Immature natural killer cell (primary cell): ENCODE results near the gene SPTY2D1. TPM values are rescaled to one million over a fixed set of nuclear protein-coding genes. Genes with fewer than 3 reads are reported as not detected.
A peak's percentile ranks its signal among the peaks of the same experiment; 100 is the strongest.
"Not testable (repeated sequence)": the region's sequence is repeated elsewhere in the genome, so short reads cannot be mapped to it uniquely, and the experiment has no call there.

Source experiments
- DNase-seq, 3 donors: peaks; one replicate each; pipeline ENCODE4 v3.0.0; 2022; ENCODE audit warnings: mixed read lengths in 1 of 3
- H3K27ac Mint-ChIP-seq, 6 donors: one replicate each; pipeline ENCODE4 v1.8.0; 2020; ENCODE audit warnings: mixed read lengths in 6 of 6, mild to moderate bottlenecking in 5 of 6, inconsistent platforms in 4 of 6, moderate library complexity in 3 of 6
- H3K27me3 Mint-ChIP-seq, 3 donors: one replicate each; pipeline ENCODE4 v1.8.0; 2020 to 2021; ENCODE audit warnings: low read depth in 3 of 3, mild to moderate bottlenecking in 3 of 3, mixed read lengths in 3 of 3, moderate library complexity in 3 of 3, inconsistent platforms in 1 of 3
- H3K36me3 Mint-ChIP-seq, 3 donors: one replicate each; pipeline ENCODE4 v1.8.0; 2020; ENCODE audit warnings: mixed read lengths in 3 of 3, inconsistent platforms in 2 of 3, mild to moderate bottlenecking in 2 of 3
- H3K4me1 Mint-ChIP-seq, 2 donors: one replicate each; pipeline ENCODE4 v1.8.0; 2020; ENCODE audit warnings: inconsistent platforms in 2 of 2, mild to moderate bottlenecking in 2 of 2, mixed read lengths in 2 of 2, moderate library complexity in 1 of 2
- H3K4me3 Mint-ChIP-seq, 5 donors: one replicate each; pipeline ENCODE4 v1.8.0; 2020; ENCODE audit warnings: mild to moderate bottlenecking in 5 of 5, mixed read lengths in 5 of 5, inconsistent platforms in 3 of 5, moderate library complexity in 3 of 5
- H3K9me3 Mint-ChIP-seq, 6 donors: one replicate each; pipeline ENCODE4 v1.8.0; 2020; ENCODE audit warnings: mild to moderate bottlenecking in 6 of 6, mixed read lengths in 6 of 6, inconsistent platforms in 4 of 6, moderate library complexity in 3 of 6
- polyA plus RNA-seq, 3 donors: library from polyadenylated mRNA; unstranded; fragments of 300-500 nt; fragmentation: Illumina TruSeq; gene quantifications; one replicate each; pipeline ENCODE4 v1.2.3, GENCODE V29; 2021

The SPTY2D1 gene
- polyA plus RNA-seq, 3 donors from 2014 or later: 7.8 to 20.7 (median 15.3) TPM

DNA sequence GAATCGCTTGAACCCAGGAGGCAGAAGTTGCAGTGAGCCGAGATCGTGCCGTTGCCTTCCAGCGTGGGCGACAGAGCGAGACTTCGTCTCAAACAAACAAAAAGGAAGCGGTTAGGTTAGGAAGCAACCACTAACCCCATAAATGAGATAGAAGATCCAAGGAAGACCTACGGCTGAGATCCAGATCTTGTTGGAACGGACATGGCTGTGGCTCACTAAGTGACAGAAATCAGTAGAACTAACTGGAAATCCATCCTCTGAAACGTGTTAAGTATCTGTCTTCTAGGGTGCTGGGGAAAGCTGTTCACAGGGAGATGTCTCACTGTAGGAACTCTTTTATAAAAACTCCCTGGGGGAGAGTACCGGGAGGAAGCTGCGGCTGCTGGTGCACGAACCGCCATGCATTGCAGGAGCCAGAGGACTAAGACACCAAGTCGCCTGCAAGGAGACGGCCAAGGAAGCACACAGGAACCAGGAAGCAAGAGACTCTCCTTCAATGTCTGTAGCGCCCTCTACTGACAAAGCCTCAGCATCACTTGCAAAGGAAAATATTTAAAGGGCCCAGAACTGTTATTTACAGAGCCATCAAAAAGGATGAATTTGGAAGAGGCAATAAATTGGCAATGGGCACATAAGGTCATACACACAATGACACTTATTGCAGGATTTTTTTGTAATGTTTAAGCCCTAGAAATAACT, 16.9 kb upstream of the SPTY2D1 start:
- Mint-ChIP-seq H3K4me1 (no peaks in the 10 kb centered on the region), H3K4me3 (no peak overlapping the region), H3K27ac (peak overlapping the region in 4 of 6 donors; percentile 18 to 46 (median 36)), H3K36me3 (no peaks in the 10 kb centered on the region), H3K27me3 (no peaks in the 10 kb centered on the region), H3K9me3 (no peaks in the 10 kb centered on the region)
- peak; percentile 43 to 62 (median 48) for DNase-seq

DNA sequence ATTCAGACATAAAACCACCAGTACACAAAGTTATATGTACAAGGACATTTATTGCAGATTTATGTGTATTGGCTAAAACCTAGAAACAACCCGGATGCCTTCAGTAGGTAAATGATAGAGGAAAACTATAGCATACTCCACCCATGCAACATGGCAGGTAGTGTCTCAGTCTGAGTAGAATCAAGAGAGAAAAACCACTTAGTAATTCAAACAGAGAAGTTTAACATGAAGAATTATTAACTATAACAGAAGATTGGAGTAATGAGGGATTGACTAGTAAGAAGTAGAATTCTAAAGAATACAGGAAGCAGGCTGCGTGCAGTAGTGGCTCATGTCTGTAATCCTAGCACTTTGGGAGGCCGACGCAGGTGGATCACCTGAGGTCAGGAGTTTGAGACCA, 16.2 kb upstream of the SPTY2D1 start:
- Mint-ChIP-seq H3K4me1 (no peaks in the 10 kb centered on the region), H3K27ac (peak overlapping the region in 1 of 6 donors; percentile 11)

DNA sequence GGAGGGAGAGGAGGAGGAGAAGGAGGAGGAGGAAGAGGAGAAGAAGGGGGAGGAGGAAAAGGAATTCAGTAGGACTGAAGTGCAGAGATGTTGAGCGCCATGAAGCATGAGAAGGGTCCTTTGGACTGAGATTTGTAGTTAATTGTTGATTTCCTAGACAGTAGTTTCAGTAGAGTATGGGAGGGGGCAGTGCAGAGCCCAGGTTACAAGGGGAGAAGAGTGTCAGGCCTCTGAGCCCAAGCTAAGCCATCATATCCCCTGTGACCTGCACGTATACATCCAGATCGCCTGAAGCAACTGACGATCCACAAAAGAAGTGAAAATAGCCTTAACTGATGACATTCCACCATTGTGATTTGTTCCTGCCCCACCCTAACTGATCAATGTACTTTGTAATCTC, 8.9 kb upstream of the SPTY2D1 start:
- not testable (repeated sequence) for H3K4me3 Mint-ChIP-seq, DNase-seq, H3K9me3 Mint-ChIP-seq, H3K36me3 Mint-ChIP-seq, H3K4me1 Mint-ChIP-seq
- H3K27ac Mint-ChIP-seq: peak overlapping the region in 2 of 6 donors; percentile 2 to 18
- peaks cover 2 to 14% (median 6%) of the 10 kb centered on the region in 3 donors for H3K27me3 Mint-ChIP-seq

More for the DNA sequence above, 16.2 kb upstream of the SPTY2D1 start:
- Mint-ChIP-seq H3K9me3 (no peaks in the 10 kb centered on the region), H3K4me3 (no peak overlapping the region), H3K36me3 (no peaks in the 10 kb centered on the region), H3K27me3 (no peaks in the 10 kb centered on the region)
- no peak for DNase-seq

DNA sequence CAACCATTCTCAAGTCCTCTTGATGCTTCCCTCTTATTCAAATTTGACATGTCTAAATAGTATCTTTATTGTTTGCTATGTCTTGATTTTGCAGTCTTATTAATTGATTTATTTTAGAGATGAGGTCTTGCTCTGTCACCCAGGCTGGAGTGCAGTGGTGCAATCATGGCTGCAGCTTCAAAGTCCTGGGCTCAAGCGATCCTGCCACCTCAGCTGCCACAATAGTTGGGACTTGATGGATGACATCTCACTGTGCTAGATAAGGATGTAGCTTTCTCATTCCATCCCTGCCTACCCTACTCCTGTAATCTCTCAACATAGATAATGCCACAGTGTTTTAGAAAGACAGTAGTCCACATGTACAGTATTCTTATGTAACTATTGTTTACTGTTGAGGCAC, 7.5 kb upstream of the SPTY2D1 start:
- H3K27me3 Mint-ChIP-seq: peaks cover 2 to 14% (median 6%) of the 10 kb centered on the region in 3 donors
- no peaks in the 10 kb centered on the region for H3K36me3 Mint-ChIP-seq
- H3K4me3 Mint-ChIP-seq: no peak overlapping the region
- no peak overlapping the region for H3K27ac Mint-ChIP-seq
- no peak for DNase-seq
- H3K4me1 Mint-ChIP-seq: no peaks in the 10 kb centered on the region
- no peaks in the 10 kb centered on the region for H3K9me3 Mint-ChIP-seq

DNA sequence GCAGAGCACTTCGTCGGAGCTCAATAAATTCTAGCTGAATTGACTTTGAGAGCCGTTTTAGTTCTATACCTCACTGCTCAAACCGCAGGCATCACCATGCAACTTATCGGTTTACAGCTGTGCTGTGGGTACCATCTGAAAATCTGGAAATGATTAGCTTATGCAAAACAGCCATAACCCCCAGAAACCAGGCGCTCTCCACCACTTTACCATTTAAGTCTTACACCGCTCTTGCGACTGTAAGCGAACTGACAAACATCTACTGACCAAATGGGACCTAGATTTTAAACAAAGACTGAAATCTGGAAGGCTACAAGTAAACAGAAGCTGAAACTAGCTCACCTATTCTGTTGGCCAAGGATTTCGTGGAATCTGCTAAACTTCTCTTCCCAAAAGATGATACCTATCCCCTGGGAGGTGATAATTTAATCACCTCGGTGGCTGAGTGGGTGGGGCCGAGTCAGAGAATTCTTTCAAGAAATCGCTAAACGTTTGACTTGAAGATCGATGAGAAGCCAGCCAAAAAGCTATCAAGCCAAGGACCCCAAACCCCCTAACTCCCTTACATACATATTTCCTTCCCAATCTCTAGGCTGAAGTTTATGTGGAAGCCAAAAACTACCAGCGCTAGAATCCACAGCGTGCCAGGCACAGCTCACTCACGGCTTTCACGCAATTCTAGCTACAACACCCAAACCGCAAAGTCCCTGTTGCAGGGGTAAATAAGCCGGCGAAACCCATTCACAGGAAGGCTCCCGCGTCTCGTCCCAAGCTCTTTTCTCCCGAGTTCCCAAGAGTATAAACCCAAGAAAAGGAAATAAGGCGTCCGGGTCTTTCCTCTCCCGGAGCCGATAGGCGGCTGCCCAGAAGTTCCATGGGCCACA, 644 bp downstream of the SPTY2D1 start:
- peak overlapping the region; percentile 94 to 97 (median 96) for H3K4me3 Mint-ChIP-seq
- H3K36me3 Mint-ChIP-seq: no peaks in the 10 kb centered on the region
- H3K27ac Mint-ChIP-seq: peak overlapping the region; percentile 97 to 100 (median 99)
- peaks cover 5 to 15% (median 14%) of the 10 kb centered on the region in 3 donors for H3K27me3 Mint-ChIP-seq
- H3K9me3 Mint-ChIP-seq: no peaks in the 10 kb centered on the region
- peaks cover 34 to 53% of the 10 kb centered on the region in 2 donors for H3K4me1 Mint-ChIP-seq
- DNase-seq: peak in 2 of 3 donors; percentile 9 to 30

DNA sequence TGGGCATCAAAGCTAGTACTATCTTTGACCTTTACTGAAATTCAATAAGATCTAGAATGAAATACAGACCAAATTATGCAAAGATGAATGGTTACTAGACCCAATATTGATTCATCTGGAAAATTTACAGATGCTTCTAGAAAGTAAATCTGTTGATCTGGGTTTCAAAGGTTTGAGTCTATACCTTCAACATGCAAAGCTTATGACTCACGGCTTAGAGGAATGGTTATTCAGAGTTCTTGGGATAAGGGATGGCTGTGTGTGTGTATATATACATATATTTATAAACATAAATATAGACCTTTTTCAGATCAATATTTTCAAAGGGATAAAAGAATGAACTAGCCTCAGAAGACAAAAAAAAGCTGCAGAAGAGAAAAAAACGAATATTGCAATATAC, 1.3 kb downstream of the SPTY2D1 start:
- peak overlapping the region; percentile 94 to 97 (median 96) for H3K4me3 Mint-ChIP-seq
- H3K27ac Mint-ChIP-seq: peak overlapping the region in 5 of 6 donors; percentile 97 to 100 (median 99)
- H3K9me3 Mint-ChIP-seq: no peaks in the 10 kb centered on the region
- H3K4me1 Mint-ChIP-seq: peaks cover 38 to 59% of the 10 kb centered on the region in 2 donors
- peaks cover 5 to 16% (median 15%) of the 10 kb centered on the region in 3 donors for H3K27me3 Mint-ChIP-seq
- DNase-seq: no peak
- no peaks in the 10 kb centered on the region for H3K36me3 Mint-ChIP-seq

DNA sequence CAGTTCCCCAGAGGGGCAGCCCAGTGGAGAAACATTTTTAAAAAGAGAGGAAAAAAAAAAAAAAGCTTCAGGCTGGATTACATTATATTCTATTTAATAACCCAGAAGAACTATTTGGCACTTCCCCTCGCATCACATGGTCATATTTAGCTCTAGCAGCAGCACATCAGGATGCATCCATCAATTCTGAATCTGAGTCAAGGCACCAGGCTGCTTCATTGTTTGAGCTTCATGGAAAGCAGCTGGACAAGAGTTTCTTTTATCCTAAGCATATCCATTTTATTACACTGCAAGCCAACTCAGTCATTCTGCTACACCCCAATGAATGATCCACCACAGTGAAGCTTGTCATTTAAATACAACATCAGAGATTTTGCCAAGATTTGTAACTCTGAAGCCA, 10.0 kb downstream of the SPTY2D1 start:
- DNase-seq: no peak
- peaks cover 40 to 81% of the 10 kb centered on the region in 2 donors for H3K4me1 Mint-ChIP-seq
- H3K4me3 Mint-ChIP-seq: no peak overlapping the region
- H3K27ac Mint-ChIP-seq: peak overlapping the region in 1 of 6 donors; percentile 6
- H3K36me3 Mint-ChIP-seq: peaks cover 0 to 3% (median 0%) of the 10 kb centered on the region in 3 donors
- H3K9me3 Mint-ChIP-seq: no peaks in the 10 kb centered on the region
- peaks cover 0 to 3% (median 3%) of the 10 kb centered on the region in 3 donors for H3K27me3 Mint-ChIP-seq

DNA sequence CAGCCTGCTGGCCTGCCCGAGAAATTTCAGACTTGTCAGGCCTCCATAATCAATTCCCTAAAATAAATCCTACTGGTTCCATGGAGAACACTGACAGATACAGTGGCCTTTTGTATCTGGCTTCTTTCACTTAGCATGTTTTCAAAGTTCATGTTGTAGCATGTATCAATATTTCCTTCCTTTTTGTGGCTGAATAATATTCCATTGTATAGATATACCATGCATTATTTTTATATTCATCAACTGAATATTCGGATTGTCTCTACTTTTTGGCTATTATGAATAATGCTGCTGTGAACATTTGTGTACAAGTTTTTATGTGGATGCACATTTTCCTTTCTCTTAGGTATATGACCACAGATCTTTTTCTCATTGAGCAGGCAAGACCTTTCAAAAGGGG, 10.4 kb downstream of the SPTY2D1 start:
- H3K9me3 Mint-ChIP-seq: no peaks in the 10 kb centered on the region
- H3K4me1 Mint-ChIP-seq: peaks cover 41 to 82% of the 10 kb centered on the region in 2 donors
- H3K36me3 Mint-ChIP-seq: peaks cover 0 to 3% (median 0%) of the 10 kb centered on the region in 3 donors
- no peak for DNase-seq
- peaks cover 0 to 7% (median 3%) of the 10 kb centered on the region in 3 donors for H3K27me3 Mint-ChIP-seq
- H3K27ac Mint-ChIP-seq: peak overlapping the region in 1 of 6 donors; percentile 35
- no peak overlapping the region for H3K4me3 Mint-ChIP-seq

DNA sequence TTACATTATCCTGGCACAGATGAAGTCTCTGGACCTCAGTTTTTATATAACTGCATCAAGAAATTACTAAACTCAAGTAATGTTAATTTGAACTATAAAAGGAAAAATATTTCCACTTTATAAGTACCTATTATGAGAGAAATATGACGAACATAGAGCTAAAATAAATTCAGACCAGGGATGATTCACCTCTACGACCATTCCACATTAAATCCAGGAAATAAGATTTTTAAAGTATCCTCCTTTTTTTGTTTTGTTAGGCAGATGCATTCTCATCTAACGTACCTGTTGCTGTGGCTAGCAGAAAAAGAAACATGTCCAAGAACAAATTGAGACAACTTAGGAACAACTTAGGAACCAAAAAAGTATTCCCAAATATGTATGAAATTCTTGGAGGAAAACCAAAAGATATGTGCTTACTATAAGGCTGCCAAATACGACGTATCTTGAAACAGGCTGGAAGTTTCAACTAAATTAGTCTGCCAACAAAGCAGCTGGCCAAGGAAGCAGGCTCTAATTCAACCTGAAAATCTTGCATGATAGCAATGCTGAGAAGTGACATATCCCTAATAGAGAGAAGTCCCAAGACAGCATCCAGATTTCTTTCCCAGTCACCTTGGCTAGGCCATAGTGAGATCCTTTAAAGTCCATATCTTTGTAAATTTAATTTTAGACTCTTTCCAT, 15.7 kb downstream of the SPTY2D1 start:
- Mint-ChIP-seq H3K36me3 (peaks cover 10 to 20% (median 14%) of the 10 kb centered on the region in 3 donors), H3K4me3 (peak overlapping the region; percentile 77 to 89 (median 84)), H3K9me3 (no peaks in the 10 kb centered on the region), H3K27me3 (peaks cover 0 to 9% (median 6%) of the 10 kb centered on the region in 3 donors), H3K27ac (peak overlapping the region; percentile 68 to 96 (median 90)), H3K4me1 (peaks cover 48 to 80% of the 10 kb centered on the region in 2 donors)
- no peak for DNase-seq

DNA sequence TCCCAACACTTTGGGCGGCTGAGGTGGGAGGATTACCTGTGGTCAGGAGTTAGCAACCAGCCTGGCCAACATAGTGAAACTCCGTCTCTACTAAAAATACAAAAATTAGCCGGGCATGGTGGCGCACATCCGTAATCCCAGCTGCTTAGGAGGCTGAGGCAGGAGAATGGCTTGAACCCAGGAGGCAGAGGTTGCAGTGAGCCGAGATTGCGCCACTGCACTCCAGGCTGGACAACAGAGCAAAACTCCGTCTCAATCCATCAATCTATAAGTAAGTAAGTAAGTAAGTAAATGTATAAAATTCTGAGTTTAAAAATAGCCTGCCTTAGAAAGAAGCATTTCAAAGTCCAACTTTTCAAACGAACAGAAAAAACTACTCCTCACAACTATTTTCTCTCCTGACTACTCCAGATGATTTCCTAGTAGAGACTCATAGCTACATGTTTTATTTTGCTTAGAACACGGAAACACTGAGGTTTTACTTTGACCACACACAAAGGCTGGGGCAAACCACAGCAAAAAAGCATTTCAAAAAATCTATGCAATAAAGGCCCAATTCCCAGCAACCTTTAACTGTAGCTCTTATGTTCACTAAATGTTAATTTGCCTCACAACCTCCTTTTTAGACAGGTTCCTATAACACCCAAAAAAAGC, 16.3 kb downstream of the SPTY2D1 start:
- Mint-ChIP-seq H3K4me3 (peak overlapping the region; percentile 77 to 89 (median 84)), H3K36me3 (peaks cover 14 to 25% (median 16%) of the 10 kb centered on the region in 3 donors), H3K27me3 (peaks cover 0 to 9% (median 6%) of the 10 kb centered on the region in 3 donors), H3K4me1 (peaks cover 50 to 79% of the 10 kb centered on the region in 2 donors), H3K27ac (peak overlapping the region; percentile 68 to 96 (median 90)), H3K9me3 (no peaks in the 10 kb centered on the region)
- DNase-seq: peak; percentile 47 to 58 (median 53)

DNA sequence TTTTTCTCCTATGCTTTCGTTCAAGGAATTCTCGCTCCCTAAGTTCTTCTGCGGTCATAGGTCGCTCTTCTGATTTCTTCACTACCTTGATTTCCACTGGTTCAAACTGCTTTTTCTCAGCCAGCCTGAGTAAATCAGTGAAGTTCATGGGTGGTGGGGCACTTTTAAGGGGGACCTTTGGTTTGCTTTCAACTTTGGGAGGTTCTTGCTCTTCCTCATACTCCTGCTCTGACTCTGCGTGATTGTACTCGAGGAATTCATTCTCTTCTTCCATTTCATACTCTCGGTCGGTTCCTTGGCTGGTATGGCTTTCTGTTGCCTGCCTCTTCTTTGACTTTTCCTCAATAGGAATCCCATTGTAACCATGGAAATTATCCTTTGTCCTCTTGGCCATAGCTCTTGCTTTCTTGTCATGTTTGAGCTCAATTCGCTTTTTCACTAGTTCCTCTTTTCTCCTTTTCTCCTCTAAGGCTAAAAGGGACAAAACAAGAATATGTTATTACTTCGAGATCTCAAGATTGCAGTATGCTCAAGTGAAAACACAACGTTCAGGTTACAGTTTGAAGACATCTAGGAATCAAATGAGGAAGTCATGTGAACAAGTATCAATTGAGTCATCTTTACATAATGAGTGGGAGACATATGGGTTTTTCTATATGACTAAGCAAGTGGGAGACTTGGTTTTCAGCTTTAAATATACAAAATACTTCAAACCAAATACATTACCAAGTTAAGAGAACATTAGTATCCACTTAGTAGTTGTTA, 18.3 kb downstream of the SPTY2D1 start:
- H3K27me3 Mint-ChIP-seq: peaks cover 0 to 8% (median 7%) of the 10 kb centered on the region in 3 donors
- H3K9me3 Mint-ChIP-seq: no peaks in the 10 kb centered on the region
- peak overlapping the region in 3 of 6 donors; percentile 3 to 89 (median 80) for H3K27ac Mint-ChIP-seq
- peaks cover 39 to 60% of the 10 kb centered on the region in 2 donors for H3K4me1 Mint-ChIP-seq
- H3K4me3 Mint-ChIP-seq: peak overlapping the region in 1 of 5 donors; percentile 9
- H3K36me3 Mint-ChIP-seq: peaks cover 14 to 32% (median 19%) of the 10 kb centered on the region in 3 donors
- DNase-seq: no peak

DNA sequence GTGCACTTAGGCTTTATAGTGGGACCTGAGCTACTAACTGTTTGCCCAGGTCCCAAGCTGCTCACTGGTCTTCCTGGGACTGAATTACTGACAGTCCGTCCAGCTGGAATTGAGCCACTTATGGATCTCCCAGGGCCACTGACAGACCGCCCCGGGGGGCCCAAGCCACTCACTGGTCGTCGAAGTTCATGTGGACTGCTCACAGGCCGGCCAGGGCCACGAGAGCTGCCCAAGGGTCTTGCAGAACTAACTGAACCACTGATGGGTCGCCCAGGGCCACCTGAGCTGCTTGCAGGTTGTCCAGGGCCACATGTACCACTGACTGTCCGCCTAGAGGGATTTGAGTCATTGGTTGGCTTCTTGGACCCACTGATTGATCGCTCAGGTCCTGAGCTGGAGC, 19.5 kb downstream of the SPTY2D1 start:
- no peak for DNase-seq
- no peaks in the 10 kb centered on the region for H3K9me3 Mint-ChIP-seq
- peaks cover 18 to 42% (median 22%) of the 10 kb centered on the region in 3 donors for H3K36me3 Mint-ChIP-seq
- no peak overlapping the region for H3K27ac Mint-ChIP-seq
- no peak overlapping the region for H3K4me3 Mint-ChIP-seq
- H3K4me1 Mint-ChIP-seq: peaks cover 39 to 55% of the 10 kb centered on the region in 2 donors
- H3K27me3 Mint-ChIP-seq: peaks cover 0 to 7% (median 7%) of the 10 kb centered on the region in 3 donors
